H1 (cell line): ENCODE data around the gene FAM98C. TPM values are rescaled to one million over a fixed set of nuclear protein-coding genes. Genes with fewer than 3 reads are reported as not detected.

Source experiments
- ASH2L ChIP-seq: fragments of 200-600, 300-600 bp; sonication (generic); IDR thresholded peaks from one replicate; pipeline ENCODE4 v1.7.1; 2017; ENCODE audit warnings: low read length
- RBBP5 ChIP-seq: IDR thresholded peaks from 2 replicates; pipeline ENCODE4 v1.7.1; 2012; ENCODE audit warnings: low read depth, mild to moderate bottlenecking, inconsistent platforms, low read length, moderate library complexity, borderline replicate concordance
- RNF2 ChIP-seq: fragments of 200-900, 300-1000 bp; sonication (generic); IDR thresholded peaks from 2 replicates; pipeline ENCODE4 v1.7.1; 2016; ENCODE audit warnings: borderline replicate concordance, low read depth, mild to moderate bottlenecking, antibody characterized with exemption, low read length; ENCODE audit not compliant: poor library complexity, severe bottlenecking; ENCODE audit errors: missing control alignments
- polyA plus RNA-seq, 7 experiments: library from polyadenylated mRNA; depleted of rRNA in 3 of 7; stranded (reverse) in 5 of 7; unstranded in 2 of 7; fragments of >200 nt in 5 of 7; fragments of 200-250 nt in 2 of 7; gene quantifications; 1 replicate in 5 of 7; 2 replicates in 1 of 7; 4 replicates in 1 of 7; pipeline versions ENCODE4 v1.2.1 to v1.2.3, GENCODE V29; 2011 to 2013; ENCODE audit warnings: missing spikeins in 2 of 7, mixed read lengths in 2 of 7
- total RNA-seq: library from RNA; stranded (reverse); fragmentation: NEBNext Ultra II Directional; extraction: Animal tissue kit (Norgen Biotek cat#: 25700); gene quantifications from 2 replicates; pipeline ENCODE4 v1.2.1, GENCODE V29; 2021

Gene FAM98C
- total and polyA plus RNA-seq, 2 of the 8 experiments (the other 6 are each of a cell fraction or from before 2014, with no cell fraction given): 6.1 to 9.4 TPM

DNA sequence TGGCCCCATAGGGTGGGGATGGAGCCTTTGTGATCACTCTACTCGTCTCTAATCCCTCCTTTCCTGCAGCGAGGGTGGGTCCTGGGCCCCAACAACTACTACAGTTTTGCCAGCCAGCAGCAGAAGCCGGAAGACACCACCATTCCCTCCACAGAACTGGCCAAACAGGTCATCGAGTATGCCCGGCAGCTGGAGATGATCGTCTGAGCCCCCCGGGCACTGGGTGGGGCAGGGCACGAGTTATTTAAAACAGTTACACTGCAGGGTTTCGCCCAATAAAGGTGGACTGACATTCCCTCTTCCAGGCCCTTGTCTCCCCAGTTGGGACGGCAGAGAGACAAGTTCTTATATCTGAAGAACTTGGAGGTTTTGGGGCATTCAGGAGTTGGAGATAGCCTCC lies 19.7 kb upstream of the FAM98C start (continued):
- TF ChIP-seq RNF2: no peak
- TF ChIP-seq ASH2L: no peak
- TF ChIP-seq RBBP5: no peak
